SU-DHL-6 (cell line): ENCODE measurements around the gene NSUN7.

Experiments used
- H2AFZ ChIP-seq: fragments of 200-600 bp; sonication (generic); 2 replicates; pipeline ENCODE4 v1.6.1; 2014; ENCODE audit warnings: low read depth, mild to moderate bottlenecking, moderate library complexity, mixed read lengths, antibody characterized with exemption, low read length; ENCODE audit not compliant: severe bottlenecking
- H3F3A ChIP-seq: fragments of 200-600 bp; shearing (Covaris generic); 2 replicates; pipeline ENCODE4 v1.6.0; 2016; ENCODE audit warnings: antibody characterized with exemption, mild to moderate bottlenecking; ENCODE audit not compliant: insufficient read depth
- H3K27ac ChIP-seq: fragments of 200-600 bp; sonication (generic); 2 replicates; pipeline ENCODE4 v1.5.1; 2016; ENCODE audit warnings: low read depth, mild to moderate bottlenecking, low read length, moderate library complexity, mixed read lengths
- H3K27me3 ChIP-seq: fragments of 200-600 bp; sonication (generic), shearing (Covaris generic); 2 replicates; pipeline ENCODE4 v1.6.0; 2014; ENCODE audit warnings: mild to moderate bottlenecking, low read length
- H3K36me3 ChIP-seq: fragments of 200-600 bp; sonication (generic); 2 replicates; pipeline ENCODE4 v1.6.1; 2014; ENCODE audit warnings: mild to moderate bottlenecking, low read length, mixed read lengths
- H3K4me2 ChIP-seq: fragments of 300-600, 200-600 bp; shearing (Covaris generic), sonication (generic); 2 replicates; pipeline ENCODE4 v1.6.0; 2014; ENCODE audit warnings: low read length, low read depth, mild to moderate bottlenecking; ENCODE audit not compliant: poor library complexity, severe bottlenecking
- H3K4me3 ChIP-seq: fragments of 200-600 bp; sonication (generic); 2 replicates; pipeline ENCODE4 v1.5.1; 2014; ENCODE audit warnings: antibody characterized with exemption, low read length, mild to moderate bottlenecking, mixed read lengths; ENCODE audit not compliant: insufficient read depth, poor library complexity, severe bottlenecking
- H3K79me2 ChIP-seq: fragments of 200-600 bp; sonication (generic); 2 replicates; pipeline ENCODE4 v1.6.1; 2014; ENCODE audit warnings: mild to moderate bottlenecking, low read length, moderate library complexity; ENCODE audit not compliant: insufficient read depth
- H3K9ac ChIP-seq: fragments of 200-600 bp; sonication (generic); 2 replicates; pipeline ENCODE4 v1.7.0; 2014; ENCODE audit warnings: mild to moderate bottlenecking, low read length
- H3K9me2 ChIP-seq: fragments of 200-600 bp; sonication (generic); replicated peaks from 2 replicates; pipeline ENCODE4 v1.6.1; 2014; ENCODE audit warnings: low read length; ENCODE audit not compliant: insufficient read depth
- H3K9me3 ChIP-seq: fragments of 200-600 bp; sonication (generic); 2 replicates; pipeline ENCODE4 v1.6.1; 2014; ENCODE audit warnings: low read length, mixed read lengths; ENCODE audit not compliant: insufficient read depth
- H4K20me1 ChIP-seq: fragments of 200-600 bp; sonication (generic); 2 replicates; pipeline ENCODE4 v1.6.1; 2014; ENCODE audit warnings: low read depth, mild to moderate bottlenecking, antibody characterized with exemption, low read length, moderate library complexity, mixed read lengths
- CTCF ChIP-seq: fragments of 200-600 bp; sonication (generic); IDR thresholded peaks from one replicate; pipeline ENCODE4 v1.5.1; 2017; ENCODE audit warnings: antibody characterized with exemption, mild to moderate bottlenecking, low read length, moderate library complexity; ENCODE audit not compliant: insufficient read depth, poor library complexity, severe bottlenecking
- EZH2phosphoT487 ChIP-seq: fragments of 200-600 bp; sonication (generic), shearing (Covaris generic); conservative IDR thresholded peaks from 2 replicates; pipeline ENCODE4 v1.6.1; 2018; ENCODE audit warnings: mild to moderate bottlenecking, antibody characterized with exemption, low read length, moderate library complexity, mixed read lengths

Gene NSUN7

GRCh38 chr4:40723728-40724127 is 26.0 kb upstream of the NSUN7 start:
- Histone ChIP-seq H3F3A (no peaks in the 10 kb centered on the region), H4K20me1 (no peaks in the 10 kb centered on the region), H3K9me2 (no peaks in the 10 kb centered on the region), H3K4me3 (no peak overlapping the region), H3K27ac (no peak overlapping the region), H3K79me2 (no peaks in the 10 kb centered on the region), H3K36me3 (no peaks in the 10 kb centered on the region), H3K9me3 (no peaks in the 10 kb centered on the region), H3K27me3 (no peaks in the 10 kb centered on the region), H3K9ac (no peak overlapping the region), H3K4me2 (no peak overlapping the region), H2AFZ (no peak overlapping the region)
- TF ChIP-seq EZH2phosphoT487 (no peak), CTCF (no peak)

GRCh38 chr4:40728333-40728732 is 21.4 kb upstream of the NSUN7 start:
- Histone ChIP-seq H3K9me3 (no peaks in the 10 kb centered on the region), H3K36me3 (no peaks in the 10 kb centered on the region), H3K9ac (no peak overlapping the region), H2AFZ (no peak overlapping the region), H4K20me1 (no peaks in the 10 kb centered on the region), H3K27me3 (no peaks in the 10 kb centered on the region), H3K9me2 (no peaks in the 10 kb centered on the region), H3K79me2 (no peaks in the 10 kb centered on the region), H3F3A (no peaks in the 10 kb centered on the region), H3K4me2 (no peak overlapping the region), H3K4me3 (no peak overlapping the region), H3K27ac (no peak overlapping the region)
- no peak for TF ChIP-seq CTCF
- TF ChIP-seq EZH2phosphoT487, result no peak

GRCh38 chr4:40729555-40729954 is 20.2 kb upstream of the NSUN7 start:
- TF ChIP-seq EZH2phosphoT487 (no peak), CTCF (no peak)
- no peak overlapping the region for H3K4me2 ChIP-seq
- no peaks in the 10 kb centered on the region for H3K9me3 ChIP-seq
- H4K20me1 ChIP-seq, result no peaks in the 10 kb centered on the region
- H3K9me2 ChIP-seq, result no peaks in the 10 kb centered on the region
- no peaks in the 10 kb centered on the region for H3K27me3 ChIP-seq
- no peaks in the 10 kb centered on the region for H3K36me3 ChIP-seq
- no peak overlapping the region for H3K27ac ChIP-seq
- no peak overlapping the region for H2AFZ ChIP-seq
- H3K4me3 ChIP-seq, result no peak overlapping the region
- H3F3A ChIP-seq, result no peaks in the 10 kb centered on the region
- H3K9ac ChIP-seq, result no peak overlapping the region
- no peaks in the 10 kb centered on the region for H3K79me2 ChIP-seq
